Measurements from ENCODE around the gene FAM9C.

DNA sequence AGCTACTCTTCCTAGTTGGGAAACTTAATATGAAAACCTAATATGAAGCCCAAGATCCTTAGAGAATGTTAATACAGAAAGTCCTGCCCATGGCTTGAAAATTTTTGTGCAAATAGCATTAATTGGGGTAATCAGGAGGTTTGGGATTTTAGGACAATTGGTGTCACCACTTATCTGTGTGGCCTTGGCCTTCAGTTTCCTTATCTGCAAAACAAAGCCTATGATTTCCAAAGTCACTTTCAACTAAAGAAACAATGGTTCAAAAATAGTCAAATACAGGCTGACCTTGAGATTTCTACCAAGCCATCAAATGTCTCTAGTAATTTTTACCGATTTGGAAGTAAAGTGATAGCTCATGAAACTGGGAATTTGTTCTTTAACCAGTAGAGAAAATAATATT lies 40.2 kb upstream of the FAM9C start:
- TF ChIP-seq, protein P1, sequence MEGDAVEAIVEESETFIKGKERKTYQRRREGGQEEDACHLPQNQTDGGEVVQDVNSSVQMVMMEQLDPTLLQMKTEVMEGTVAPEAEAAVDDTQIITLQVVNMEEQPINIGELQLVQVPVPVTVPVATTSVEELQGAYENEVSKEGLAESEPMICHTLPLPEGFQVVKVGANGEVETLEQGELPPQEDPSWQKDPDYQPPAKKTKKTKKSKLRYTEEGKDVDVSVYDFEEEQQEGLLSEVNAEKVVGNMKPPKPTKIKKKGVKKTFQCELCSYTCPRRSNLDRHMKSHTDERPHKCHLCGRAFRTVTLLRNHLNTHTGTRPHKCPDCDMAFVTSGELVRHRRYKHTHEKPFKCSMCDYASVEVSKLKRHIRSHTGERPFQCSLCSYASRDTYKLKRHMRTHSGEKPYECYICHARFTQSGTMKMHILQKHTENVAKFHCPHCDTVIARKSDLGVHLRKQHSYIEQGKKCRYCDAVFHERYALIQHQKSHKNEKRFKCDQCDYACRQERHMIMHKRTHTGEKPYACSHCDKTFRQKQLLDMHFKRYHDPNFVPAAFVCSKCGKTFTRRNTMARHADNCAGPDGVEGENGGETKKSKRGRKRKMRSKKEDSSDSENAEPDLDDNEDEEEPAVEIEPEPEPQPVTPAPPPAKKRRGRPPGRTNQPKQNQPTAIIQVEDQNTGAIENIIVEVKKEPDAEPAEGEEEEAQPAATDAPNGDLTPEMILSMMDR (IDR thresholded peaks at IDR 0.05): no peak
- no peak for TF ChIP-seq POLR2A (IDR thresholded peaks at IDR 0.05)

Measured in prostate gland (tissue), 2 donors.